GM12865 (cell line): ENCODE data around the gene PRRT1B.

ENCODE experiments used
- DNase-seq: peaks from one replicate; pipeline ENCODE4 v3.0.0; 2010; ENCODE audit warnings: low read depth
- H3K4me3 ChIP-seq: 2 replicates; pipeline ENCODE4 v1.5.1; 2011; ENCODE audit warnings: mild to moderate bottlenecking, low read depth, low read length, control low read depth
- TF ChIP-seq, protein P1 (sequence below): IDR thresholded peaks from 2 replicates; pipeline ENCODE4 v1.5.1; 2011; ENCODE audit warnings: low read length, control low read depth, low read depth, inconsistent platforms; ENCODE audit not compliant: insufficient read depth; ENCODE audit errors: missing control alignments

PRRT1B gene

DNA sequence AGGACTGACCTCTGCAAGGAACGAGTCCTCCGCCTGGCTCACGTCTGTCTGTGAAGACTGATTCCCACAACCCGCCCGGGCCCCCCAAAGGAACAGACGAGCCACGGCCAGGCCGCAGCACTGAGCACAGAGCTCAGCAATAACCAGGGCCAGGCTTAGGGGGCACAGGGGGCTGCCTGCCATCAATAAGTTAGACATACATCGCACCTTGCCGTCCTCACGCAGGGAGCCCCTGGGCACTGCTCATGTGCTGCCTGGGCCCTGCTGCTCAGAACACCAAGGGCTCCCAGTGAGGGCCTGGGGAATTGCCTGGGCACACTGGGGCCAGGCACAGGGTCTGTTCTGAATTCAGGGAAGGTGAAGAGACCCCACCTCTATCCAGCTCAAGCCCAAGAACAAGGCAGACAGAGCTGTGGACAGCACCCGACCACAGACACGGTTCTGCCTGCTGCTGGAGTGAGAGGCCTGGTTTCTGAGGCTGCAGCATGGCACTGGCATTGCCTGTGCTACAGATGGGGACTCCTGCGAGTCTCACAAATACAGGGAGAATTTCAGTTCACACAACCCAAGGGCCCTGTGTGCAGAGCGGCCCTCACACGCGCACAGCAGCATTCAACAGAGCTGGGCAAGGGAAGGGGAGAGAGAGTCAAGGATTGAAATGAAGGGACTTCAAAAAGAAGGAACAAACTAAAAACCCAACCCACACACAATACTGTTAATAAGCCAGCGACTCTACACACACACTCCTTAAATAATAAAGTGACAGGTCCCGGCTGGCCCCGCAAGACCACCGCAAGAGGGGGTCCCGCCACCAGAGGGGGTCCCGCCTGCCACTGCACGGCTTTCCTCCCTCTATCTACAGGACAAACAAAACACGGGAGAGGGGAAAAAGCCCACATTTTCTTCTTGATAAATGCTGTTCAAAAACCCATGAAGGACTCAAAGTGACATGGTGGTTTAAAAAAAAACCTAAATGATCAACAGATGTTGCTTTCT, 32.0 kb downstream of the PRRT1B start:
- TF ChIP-seq, protein P1, sequence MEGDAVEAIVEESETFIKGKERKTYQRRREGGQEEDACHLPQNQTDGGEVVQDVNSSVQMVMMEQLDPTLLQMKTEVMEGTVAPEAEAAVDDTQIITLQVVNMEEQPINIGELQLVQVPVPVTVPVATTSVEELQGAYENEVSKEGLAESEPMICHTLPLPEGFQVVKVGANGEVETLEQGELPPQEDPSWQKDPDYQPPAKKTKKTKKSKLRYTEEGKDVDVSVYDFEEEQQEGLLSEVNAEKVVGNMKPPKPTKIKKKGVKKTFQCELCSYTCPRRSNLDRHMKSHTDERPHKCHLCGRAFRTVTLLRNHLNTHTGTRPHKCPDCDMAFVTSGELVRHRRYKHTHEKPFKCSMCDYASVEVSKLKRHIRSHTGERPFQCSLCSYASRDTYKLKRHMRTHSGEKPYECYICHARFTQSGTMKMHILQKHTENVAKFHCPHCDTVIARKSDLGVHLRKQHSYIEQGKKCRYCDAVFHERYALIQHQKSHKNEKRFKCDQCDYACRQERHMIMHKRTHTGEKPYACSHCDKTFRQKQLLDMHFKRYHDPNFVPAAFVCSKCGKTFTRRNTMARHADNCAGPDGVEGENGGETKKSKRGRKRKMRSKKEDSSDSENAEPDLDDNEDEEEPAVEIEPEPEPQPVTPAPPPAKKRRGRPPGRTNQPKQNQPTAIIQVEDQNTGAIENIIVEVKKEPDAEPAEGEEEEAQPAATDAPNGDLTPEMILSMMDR: no peak
- H3K4me3 ChIP-seq: no peak overlapping the region
- no peak for DNase-seq

DNA sequence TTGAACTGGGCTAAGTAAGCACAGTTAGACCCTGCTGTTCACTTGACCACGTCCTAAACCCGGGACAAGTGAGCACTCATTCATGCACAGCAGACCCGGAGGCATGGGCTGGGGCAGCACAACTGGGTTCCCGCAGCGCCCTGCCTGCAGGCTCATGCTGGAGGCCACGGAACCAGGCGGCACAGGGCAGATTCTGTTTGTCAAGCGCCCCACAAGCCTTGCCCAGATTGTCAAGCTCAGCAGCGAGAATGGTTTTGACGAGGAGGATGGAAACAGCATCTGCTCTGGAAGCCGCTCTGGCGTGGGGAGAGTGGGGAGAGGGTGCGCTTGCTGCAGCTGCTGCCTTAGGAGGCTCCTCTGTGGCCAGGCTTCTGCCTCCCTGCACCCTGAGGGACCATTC, 32.7 kb downstream of the PRRT1B start:
- no peak overlapping the region for H3K4me3 ChIP-seq
- no peak for DNase-seq
- TF ChIP-seq, protein P1: no peak

DNA sequence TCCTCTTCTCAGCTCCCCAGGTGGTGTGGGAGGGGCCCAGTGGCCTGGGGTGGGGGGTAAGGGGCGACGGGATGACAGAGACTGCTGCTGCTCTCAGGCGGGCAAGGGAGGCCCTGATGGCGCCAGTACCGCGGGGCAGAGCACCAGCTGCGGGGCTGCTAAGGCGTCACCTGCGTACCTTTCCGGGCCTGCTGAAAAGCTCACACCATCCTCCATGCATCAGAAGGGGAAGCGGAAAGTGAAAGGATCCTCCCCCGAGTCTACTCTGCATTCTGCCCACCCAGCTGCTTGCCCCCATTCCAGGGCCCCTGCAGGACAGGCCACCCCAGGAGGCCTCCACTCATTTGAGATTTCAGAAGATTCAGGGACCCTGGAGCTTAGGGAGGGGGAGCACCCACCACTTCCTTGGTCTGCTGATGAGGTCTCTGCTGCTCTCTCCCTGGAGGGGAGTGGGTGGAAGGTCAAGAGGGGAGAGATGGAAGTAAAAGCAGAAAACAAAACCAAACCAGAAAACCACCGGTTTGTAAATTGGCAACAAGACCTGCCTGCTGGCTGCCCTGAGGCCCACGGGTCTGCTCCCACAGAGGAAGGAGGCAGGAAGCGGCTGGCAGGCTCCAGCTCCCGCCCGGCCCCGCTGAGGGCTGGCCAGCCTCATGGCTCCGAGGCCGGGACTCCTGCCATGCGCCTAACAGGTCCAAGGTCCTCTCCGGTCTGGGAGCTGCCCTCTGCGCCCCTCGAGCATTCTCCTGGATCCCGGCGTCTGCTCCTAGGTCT, 33.6 kb downstream of the PRRT1B start:
- no peak overlapping the region for H3K4me3 ChIP-seq
- TF ChIP-seq, protein P1: no peak
- DNase-seq: peak; percentile 67

DNA sequence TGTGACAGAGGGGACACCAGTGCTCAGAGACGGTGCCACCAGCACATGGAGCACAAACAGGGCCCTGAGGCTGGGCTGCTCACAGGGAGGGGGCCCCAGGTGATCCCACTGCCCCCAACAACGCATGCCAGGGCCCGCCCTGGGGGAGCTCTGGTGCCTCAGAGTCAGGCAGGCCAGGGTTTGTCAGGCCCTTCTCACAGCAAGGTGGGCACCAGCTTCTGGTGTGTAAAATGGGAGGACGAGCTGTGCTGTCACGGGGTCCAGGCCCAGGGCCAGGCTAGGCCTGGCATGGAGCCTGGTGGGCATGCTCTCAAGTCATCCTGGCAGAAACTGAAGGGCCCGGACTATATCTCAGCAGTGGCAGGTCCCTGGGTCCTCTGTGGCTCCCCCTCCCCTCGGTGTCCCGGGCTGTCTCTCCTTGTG, 34.5 kb downstream of the PRRT1B start:
- TF ChIP-seq, protein P1: no peak
- H3K4me3 ChIP-seq: no peak overlapping the region
- no peak for DNase-seq

DNA sequence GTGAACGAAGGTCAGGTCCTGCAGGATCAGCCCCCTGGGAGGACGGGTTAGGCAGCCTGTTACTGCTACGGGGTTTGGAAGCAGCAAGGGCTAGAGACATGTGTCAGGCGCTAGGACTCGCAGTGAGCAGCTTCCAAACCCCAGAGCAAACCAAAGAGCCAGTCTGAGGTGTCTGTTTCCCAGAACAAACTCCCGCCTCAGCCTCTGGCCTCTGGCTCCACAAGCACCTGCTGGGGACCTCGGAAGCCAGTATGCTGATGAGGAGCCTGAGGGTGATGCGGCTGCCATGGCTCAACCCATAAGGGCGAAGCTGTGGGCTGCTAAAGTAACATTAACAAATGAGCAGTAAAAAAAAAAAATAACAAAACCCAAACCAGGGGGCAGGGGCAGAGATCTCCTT, 35.0 kb downstream of the PRRT1B start:
- TF ChIP-seq, protein P1: no peak
- no peak overlapping the region for H3K4me3 ChIP-seq
- DNase-seq: no peak

DNA sequence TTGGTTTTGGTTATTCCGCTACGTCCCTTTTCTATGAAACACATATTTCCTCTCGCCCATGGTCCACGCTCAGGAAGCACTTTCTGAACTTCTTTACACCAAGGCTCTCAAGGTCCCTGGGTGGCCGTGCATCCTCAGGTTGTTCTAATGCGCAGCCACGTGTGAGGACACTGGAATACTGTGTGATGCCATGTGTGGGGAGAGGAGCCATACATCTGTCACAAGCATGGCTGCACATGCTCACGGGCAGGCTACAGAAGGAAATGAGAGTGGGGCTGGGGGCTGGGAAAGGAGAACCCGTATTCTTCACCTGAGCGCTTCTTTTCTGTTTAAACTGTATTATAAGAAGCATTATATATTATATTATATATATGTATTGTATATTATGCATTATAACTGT, 36.7 kb downstream of the PRRT1B start:
- TF ChIP-seq, protein P1: no peak
- H3K4me3 ChIP-seq: no peak overlapping the region
- DNase-seq: no peak
